HepG2 (cell line): ENCODE data around the gene KRTCAP2. TPM values are rescaled to one million over a fixed set of nuclear protein-coding genes. Genes with fewer than 3 reads are reported as not detected.

Source experiments
- ATAC-seq: fragments of 200-7000 bp; cut with Tn5 transposase; 3 replicates; pipeline ENCODE4 v1.9.1; 2020; ENCODE audit warnings: mild to moderate bottlenecking, moderate library complexity
- BruUV-seq: library from RNA; stranded (reverse); fragments of 400-500 nt; replicated peaks from 2 replicates; lab custom pipeline; 2021; lab: Mats Ljungman, UMichigan
- CTCF ChIA-PET: fragments of 300-600 bp; formaldehyde crosslinking; extraction: SDS; loops from one replicate; lab custom pipeline; 2021; ENCODE audit warnings: low total read pairs, inconsistent platforms, low intra/inter-chr PET ratio; lab: Yijun Ruan, JAX
- POLR2A ChIA-PET: fragments of 350-600 bp; sonication (Branson Sonifier 250); formaldehyde crosslinking; loops from one replicate; lab custom pipeline; 2020; ENCODE audit warnings: antibody characterized with exemption, inconsistent platforms; lab: Yijun Ruan, JAX
- DNase-seq: peaks from one replicate; pipeline ENCODE4 v3.0.0-alpha.2; 2015; ENCODE audit warnings: low spot score
- FAIRE-seq: peaks from 3 replicates; lab custom pipeline; 2011; peaks lifted over from hg19 to GRCh38; lab: Jason Lieb, UNC
- H2AFZ ChIP-seq: one replicate; pipeline ENCODE4 v1.6.1; 2011; ENCODE audit warnings: low read length, inconsistent platforms
- H3K27ac ChIP-seq: fragments of 300-600 bp; 3 replicates; pipeline ENCODE4 v1.8.0; 2011; ENCODE audit warnings: mixed run types, mild to moderate bottlenecking, mixed read lengths, low read length, inconsistent platforms; ENCODE audit not compliant: insufficient read depth; ENCODE audit errors: extremely low read length
- H3K27me3 ChIP-seq, 2 experiments: fragments of 200-600 bp in 1 of 2; 2 replicates in 1 of 2; 3 replicates in 1 of 2; pipeline versions ENCODE4 v1.6.0 to v1.8.0; 2011; ENCODE audit warnings: low read length in 2 of 2, mild to moderate bottlenecking in 2 of 2, moderate library complexity in 2 of 2, inconsistent platforms in 1 of 2; ENCODE audit not compliant: insufficient read depth in 2 of 2, control insufficient read depth in 1 of 2
- H3K36me3 ChIP-seq, 2 experiments: fragments of 200-600 bp in 1 of 2; replicated peaks in 1 of 2; 2 replicates in 1 of 2; 3 replicates in 1 of 2; pipeline versions ENCODE4 v1.5.1 to v1.8.0; 2011; ENCODE audit warnings: low read length in 2 of 2, inconsistent platforms in 1 of 2; ENCODE audit not compliant: insufficient read depth in 2 of 2, control insufficient read depth in 1 of 2
- H3K4me1 ChIP-seq: 2 replicates; pipeline ENCODE4 v1.5.1; 2012; ENCODE audit warnings: low read length, inconsistent platforms; ENCODE audit not compliant: insufficient read depth
- H3K4me2 ChIP-seq: 2 replicates; pipeline ENCODE4 v1.6.0; 2011; ENCODE audit warnings: low read depth, low read length, inconsistent platforms
- H3K4me3 ChIP-seq, 3 experiments: fragments of 200-600 bp in 1 of 3; sonication (generic), shearing (Covaris generic) in 1 of 3; replicated peaks in 1 of 3; 2 replicates each; pipeline ENCODE4 v1.5.1; 2011 to 2016; ENCODE audit warnings: low read length in 3 of 3, inconsistent platforms in 2 of 3, low read depth in 2 of 3, mild to moderate bottlenecking in 2 of 3, control low read depth in 1 of 3, mixed read lengths in 1 of 3; ENCODE audit not compliant: insufficient read depth in 1 of 3
- H3K79me2 ChIP-seq: one replicate; pipeline ENCODE4 v1.6.1; 2011; ENCODE audit warnings: low read length, inconsistent platforms; ENCODE audit not compliant: insufficient read depth
- H3K9ac ChIP-seq: 2 replicates; pipeline ENCODE4 v1.6.0; 2011; ENCODE audit warnings: mild to moderate bottlenecking, low read depth, low read length, inconsistent platforms; ENCODE audit not compliant: insufficient read depth
- H3K9me3 ChIP-seq: 2 replicates; pipeline ENCODE4 v1.5.1; 2012; ENCODE audit warnings: mild to moderate bottlenecking, low read length
- H4K20me1 ChIP-seq: 2 replicates; pipeline ENCODE4 v1.6.0; 2011; ENCODE audit warnings: inconsistent platforms, mild to moderate bottlenecking, low read length, moderate library complexity; ENCODE audit not compliant: insufficient read depth
- CBFB ChIP-seq: sonication (generic); formaldehyde crosslinking; IDR thresholded peaks from 2 replicates; pipeline ENCODE4 v1.4.0; 2020; ENCODE audit warnings: missing genetic modification reagents
- CHD2 ChIP-seq: IDR thresholded peaks from 2 replicates; pipeline ENCODE4 v1.6.1; 2011; ENCODE audit warnings: low read depth, low read length, improper control_type of control experiment
- KLF12 ChIP-seq: sonication (generic); formaldehyde crosslinking; IDR thresholded peaks from 2 replicates; pipeline ENCODE4 v1.4.0; 2020; ENCODE audit warnings: missing genetic modification reagents, borderline replicate concordance
- MAFF ChIP-seq: IDR thresholded peaks from 2 replicates; pipeline ENCODE4 v1.6.1; 2011; ENCODE audit warnings: low read depth, low read length, improper control_type of control experiment
- MIXL1 ChIP-seq: IDR thresholded peaks from 2 replicates; pipeline ENCODE4 v1.6.1; 2016
- NR2F2 ChIP-seq: IDR thresholded peaks from 2 replicates; pipeline ENCODE4 v1.6.1; 2012; ENCODE audit warnings: low read depth, inconsistent platforms, borderline replicate concordance
- RFX5 ChIP-seq: IDR thresholded peaks from 2 replicates; pipeline ENCODE4 v1.6.1; 2011; ENCODE audit warnings: low read depth, low read length, improper control_type of control experiment
- SIN3B ChIP-seq: fragments of 150-350 bp; IDR thresholded peaks from 2 replicates; pipeline ENCODE4 v1.6.1; 2014; ENCODE audit warnings: low read length
- SRSF1 ChIP-seq: fragments of 200-400 bp; formaldehyde crosslinking; optimal IDR thresholded peaks from 2 replicates; pipeline ENCODE3; 2017; ENCODE audit warnings: mild to moderate bottlenecking, low read depth, low read length, moderate library complexity
- ZNF317 ChIP-seq: sonication (generic); formaldehyde crosslinking; IDR thresholded peaks from 2 replicates; pipeline ENCODE4 v1.5.0; 2020; ENCODE audit warnings: mild to moderate bottlenecking, missing genetic modification reagents
- ZSCAN29 ChIP-seq: sonication (generic); formaldehyde crosslinking; conservative IDR thresholded peaks from 2 replicates; pipeline ENCODE4 v1.4.0; 2020; ENCODE audit warnings: mild to moderate bottlenecking, missing genetic modification reagents
- WGBS: methylation state at CpG from one replicate; pipeline ENCODE4 v1.1.6; 2017; ENCODE audit warnings: low lambda C conversion rate; 5-methylcytosine and 5-hydroxymethylcytosine counted together
- in situ Hi-C: cut with HindIII; loops from 2 replicates; pipeline ENCODE4 v1.10.0; 2017; ENCODE audit warnings: low pct_unique_long_range_greater_than_20kb; ENCODE audit not compliant: extremely low pct_ligation_motif_present
- intact Hi-C: fragments of 100-400 bp; cut with micrococcal nuclease; formaldehyde crosslinking; loops from one replicate; pipeline ENCODE4 v1.10.0; 2022; ENCODE audit not compliant: unreplicated experiment
- polyA plus RNA-seq, 8 experiments: library from polyadenylated mRNA; depleted of rRNA in 3 of 8; stranded (reverse) in 7 of 8; unstranded in 1 of 8; fragments of >200 nt; fragmentation: Illumina TruSeq in 4 of 8; extraction: Trizol in 4 of 8; gene quantifications; 2 replicates each; pipeline versions ENCODE4 v1.2.1 to v1.2.3, GENCODE V29; 2011 to 2016; ENCODE audit warnings: low read depth in 4 of 8, missing spikeins in 1 of 8, mixed read lengths in 1 of 8; ENCODE audit not compliant: insufficient read depth in 1 of 8
- total RNA-seq, 5 experiments: library from RNA; depleted of rRNA; stranded (reverse); fragments of >200 nt; fragmentation: Illumina TruSeq; extraction: Trizol; gene quantifications; 2 replicates each; pipeline ENCODE4 v1.2.3, GENCODE V29; 2016; ENCODE audit warnings: low read depth in 1 of 5
- TF ChIP-seq, protein P1 (sequence below): IDR thresholded peaks from 2 replicates; pipeline ENCODE4 v1.6.1; 2016; ENCODE audit warnings: low read depth, control low read depth
- TF ChIP-seq, protein P2 (sequence below): sonication (generic); formaldehyde crosslinking; IDR thresholded peaks from 2 replicates; pipeline ENCODE4 v1.4.0; 2020; ENCODE audit warnings: mild to moderate bottlenecking, missing genetic modification reagents
- TF ChIP-seq, protein P3 (sequence below): sonication (generic); formaldehyde crosslinking; IDR thresholded peaks from 2 replicates; pipeline ENCODE4 v1.8.0; 2022; ENCODE audit warnings: mild to moderate bottlenecking, missing genetic modification reagents
- TF ChIP-seq, protein P4 (sequence below): sonication (generic); formaldehyde crosslinking; IDR thresholded peaks from 2 replicates; pipeline ENCODE4 v1.4.0; 2020; ENCODE audit warnings: missing genetic modification reagents, borderline replicate concordance
- TF ChIP-seq, protein P5 (sequence below): IDR thresholded peaks from 2 replicates; pipeline ENCODE4 v1.6.1; 2016; ENCODE audit warnings: low read depth

Gene KRTCAP2
- total and polyA plus RNA-seq, 2 of the 13 experiments (the other 11 are each of a cell fraction or from before 2014, with no cell fraction given): 77.3 to 79.4 TPM

DNA sequence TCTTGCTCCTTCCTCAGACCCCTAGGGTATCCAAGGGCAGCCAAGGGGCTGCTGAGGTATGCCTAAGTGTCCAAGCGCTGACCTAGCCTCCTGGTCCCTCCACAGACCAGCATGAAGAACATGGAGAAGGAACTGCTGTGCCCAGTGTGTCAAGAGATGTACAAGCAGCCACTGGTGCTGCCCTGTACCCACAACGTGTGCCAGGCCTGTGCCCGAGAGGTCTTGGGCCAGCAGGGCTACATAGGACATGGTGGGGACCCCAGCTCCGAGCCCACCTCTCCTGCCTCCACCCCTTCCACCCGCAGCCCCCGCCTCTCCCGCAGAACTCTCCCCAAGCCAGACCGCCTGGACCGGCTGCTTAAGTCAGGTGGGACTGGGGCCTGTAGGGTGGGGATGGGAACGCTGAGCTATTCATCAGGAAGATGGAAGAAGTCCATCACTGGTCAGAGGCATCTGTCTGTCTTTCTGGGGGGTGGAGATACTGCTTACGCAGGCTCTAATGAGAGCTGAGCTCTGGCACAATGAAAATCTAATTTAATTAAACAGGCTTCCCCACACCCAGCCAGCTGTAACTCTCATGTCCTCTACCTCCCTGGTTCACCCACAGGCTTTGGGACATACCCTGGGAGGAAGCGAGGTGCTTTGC is 2.3 kb upstream of the KRTCAP2 start:
- Histone ChIP-seq H2AFZ (no peak overlapping the region), H3K9ac (no peak overlapping the region), H3K27me3 (0 out of 5 replicates have a peak, but pooled peaks cover 0 to 1% of the 10 kb centered on the region in 2 experiments), H3K4me2 (no peak overlapping the region), H3K79me2 (peaks cover 10% of the 10 kb centered on the region), H4K20me1 (no peaks in the 10 kb centered on the region), H3K9me3 (no peaks in the 10 kb centered on the region), H3K36me3 (peaks cover 0 to 4% of the 10 kb centered on the region in 2 experiments; a peak in 1 of 5 replicates), H3K4me3 (no peak overlapping the region), H3K4me1 (peaks cover 55% of the 10 kb centered on the region), H3K27ac (no peak overlapping the region)
- 78% methylated on average over 8 of the region's 12 CpGs for WGBS
- ATAC-seq (no peak), FAIRE-seq (no peak), DNase-seq (no peak)
- ChIA-PET POLR2A (no interaction called here), CTCF (no interaction called here)
- in situ Hi-C loops (no loop called here), intact Hi-C loops (no loop called here)
- BruUV-seq: no TSS peak
- TF ChIP-seq, protein P1, sequence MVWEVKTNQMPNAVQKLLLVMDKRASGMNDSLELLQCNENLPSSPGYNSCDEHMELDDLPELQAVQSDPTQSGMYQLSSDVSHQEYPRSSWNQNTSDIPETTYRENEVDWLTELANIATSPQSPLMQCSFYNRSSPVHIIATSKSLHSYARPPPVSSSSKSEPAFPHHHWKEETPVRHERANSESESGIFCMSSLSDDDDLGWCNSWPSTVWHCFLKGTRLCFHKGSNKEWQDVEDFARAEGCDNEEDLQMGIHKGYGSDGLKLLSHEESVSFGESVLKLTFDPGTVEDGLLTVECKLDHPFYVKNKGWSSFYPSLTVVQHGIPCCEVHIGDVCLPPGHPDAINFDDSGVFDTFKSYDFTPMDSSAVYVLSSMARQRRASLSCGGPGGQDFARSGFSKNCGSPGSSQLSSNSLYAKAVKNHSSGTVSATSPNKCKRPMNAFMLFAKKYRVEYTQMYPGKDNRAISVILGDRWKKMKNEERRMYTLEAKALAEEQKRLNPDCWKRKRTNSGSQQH (CRISPR knock-in tag): no peak
- TF ChIP-seq RFX5 (no peak), MIXL1 (CRISPR knock-in tag) (no peak), SIN3B (no peak), NR2F2 (no peak), CBFB (CRISPR knock-in tag) (no peak), SRSF1 (no peak), KLF12 (CRISPR knock-in tag) (no peak), ZNF317 (CRISPR knock-in tag) (no peak), ZSCAN29 (CRISPR knock-in tag) (no peak), MAFF (no peak), CHD2 (no peak)
- TF ChIP-seq, protein P2, sequence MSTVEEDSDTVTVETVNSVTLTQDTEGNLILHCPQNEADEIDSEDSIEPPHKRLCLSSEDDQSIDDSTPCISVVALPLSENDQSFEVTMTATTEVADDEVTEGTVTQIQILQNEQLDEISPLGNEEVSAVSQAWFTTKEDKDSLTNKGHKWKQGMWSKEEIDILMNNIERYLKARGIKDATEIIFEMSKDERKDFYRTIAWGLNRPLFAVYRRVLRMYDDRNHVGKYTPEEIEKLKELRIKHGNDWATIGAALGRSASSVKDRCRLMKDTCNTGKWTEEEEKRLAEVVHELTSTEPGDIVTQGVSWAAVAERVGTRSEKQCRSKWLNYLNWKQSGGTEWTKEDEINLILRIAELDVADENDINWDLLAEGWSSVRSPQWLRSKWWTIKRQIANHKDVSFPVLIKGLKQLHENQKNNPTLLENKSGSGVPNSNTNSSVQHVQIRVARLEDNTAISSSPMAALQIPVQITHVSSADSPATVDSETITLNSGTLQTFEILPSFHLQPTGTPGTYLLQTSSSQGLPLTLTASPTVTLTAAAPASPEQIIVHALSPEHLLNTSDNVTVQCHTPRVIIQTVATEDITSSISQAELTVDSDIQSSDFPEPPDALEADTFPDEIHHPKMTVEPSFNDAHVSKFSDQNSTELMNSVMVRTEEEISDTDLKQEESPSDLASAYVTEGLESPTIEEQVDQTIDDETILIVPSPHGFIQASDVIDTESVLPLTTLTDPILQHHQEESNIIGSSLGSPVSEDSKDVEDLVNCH (CRISPR knock-in tag): no peak
- TF ChIP-seq, protein P3, sequence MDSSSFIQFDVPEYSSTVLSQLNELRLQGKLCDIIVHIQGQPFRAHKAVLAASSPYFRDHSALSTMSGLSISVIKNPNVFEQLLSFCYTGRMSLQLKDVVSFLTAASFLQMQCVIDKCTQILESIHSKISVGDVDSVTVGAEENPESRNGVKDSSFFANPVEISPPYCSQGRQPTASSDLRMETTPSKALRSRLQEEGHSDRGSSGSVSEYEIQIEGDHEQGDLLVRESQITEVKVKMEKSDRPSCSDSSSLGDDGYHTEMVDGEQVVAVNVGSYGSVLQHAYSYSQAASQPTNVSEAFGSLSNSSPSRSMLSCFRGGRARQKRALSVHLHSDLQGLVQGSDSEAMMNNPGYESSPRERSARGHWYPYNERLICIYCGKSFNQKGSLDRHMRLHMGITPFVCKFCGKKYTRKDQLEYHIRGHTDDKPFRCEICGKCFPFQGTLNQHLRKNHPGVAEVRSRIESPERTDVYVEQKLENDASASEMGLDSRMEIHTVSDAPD: no peak
- TF ChIP-seq, protein P4, sequence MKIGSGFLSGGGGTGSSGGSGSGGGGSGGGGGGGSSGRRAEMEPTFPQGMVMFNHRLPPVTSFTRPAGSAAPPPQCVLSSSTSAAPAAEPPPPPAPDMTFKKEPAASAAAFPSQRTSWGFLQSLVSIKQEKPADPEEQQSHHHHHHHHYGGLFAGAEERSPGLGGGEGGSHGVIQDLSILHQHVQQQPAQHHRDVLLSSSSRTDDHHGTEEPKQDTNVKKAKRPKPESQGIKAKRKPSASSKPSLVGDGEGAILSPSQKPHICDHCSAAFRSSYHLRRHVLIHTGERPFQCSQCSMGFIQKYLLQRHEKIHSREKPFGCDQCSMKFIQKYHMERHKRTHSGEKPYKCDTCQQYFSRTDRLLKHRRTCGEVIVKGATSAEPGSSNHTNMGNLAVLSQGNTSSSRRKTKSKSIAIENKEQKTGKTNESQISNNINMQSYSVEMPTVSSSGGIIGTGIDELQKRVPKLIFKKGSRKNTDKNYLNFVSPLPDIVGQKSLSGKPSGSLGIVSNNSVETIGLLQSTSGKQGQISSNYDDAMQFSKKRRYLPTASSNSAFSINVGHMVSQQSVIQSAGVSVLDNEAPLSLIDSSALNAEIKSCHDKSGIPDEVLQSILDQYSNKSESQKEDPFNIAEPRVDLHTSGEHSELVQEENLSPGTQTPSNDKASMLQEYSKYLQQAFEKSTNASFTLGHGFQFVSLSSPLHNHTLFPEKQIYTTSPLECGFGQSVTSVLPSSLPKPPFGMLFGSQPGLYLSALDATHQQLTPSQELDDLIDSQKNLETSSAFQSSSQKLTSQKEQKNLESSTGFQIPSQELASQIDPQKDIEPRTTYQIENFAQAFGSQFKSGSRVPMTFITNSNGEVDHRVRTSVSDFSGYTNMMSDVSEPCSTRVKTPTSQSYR: no peak
- TF ChIP-seq, protein P5, sequence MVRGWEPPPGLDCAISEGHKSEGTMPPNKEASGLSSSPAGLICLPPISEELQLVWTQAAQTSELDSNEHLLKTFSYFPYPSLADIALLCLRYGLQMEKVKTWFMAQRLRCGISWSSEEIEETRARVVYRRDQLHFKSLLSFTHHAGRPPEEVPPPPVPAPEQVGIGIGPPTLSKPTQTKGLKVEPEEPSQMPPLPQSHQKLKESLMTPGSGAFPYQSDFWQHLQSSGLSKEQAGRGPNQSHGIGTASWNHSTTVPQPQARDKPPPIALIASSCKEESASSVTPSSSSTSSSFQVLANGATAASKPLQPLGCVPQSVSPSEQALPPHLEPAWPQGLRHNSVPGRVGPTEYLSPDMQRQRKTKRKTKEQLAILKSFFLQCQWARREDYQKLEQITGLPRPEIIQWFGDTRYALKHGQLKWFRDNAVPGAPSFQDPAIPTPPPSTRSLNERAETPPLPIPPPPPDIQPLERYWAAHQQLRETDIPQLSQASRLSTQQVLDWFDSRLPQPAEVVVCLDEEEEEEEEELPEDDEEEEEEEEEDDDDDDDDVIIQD (CRISPR knock-in tag): no peak
